ENCODE results near the gene ZNF444. TPM values are rescaled to one million over a fixed set of nuclear protein-coding genes. Genes with fewer than 3 reads are reported as not detected.

Gene ZNF444
- total and polyA plus RNA-seq, 2 donors (not counting 3 experiments of a cell fraction or from before 2014, with no cell fraction given), result 37.2 to 41.7 TPM

GRCh38 chr19:56132316-56132822 lies 8.7 kb upstream of the ZNF444 start:
- Histone ChIP-seq H3K4me2 (ENCODE audit: insufficient read depth, low read length) (no peak overlapping the region), H3K79me2 (ENCODE audit: control insufficient read depth, insufficient read depth, low read length) (no peaks in the 10 kb centered on the region), H4K20me1 (replicated peaks; ENCODE audit: control insufficient read depth, extremely low read depth, insufficient read depth, low read length) (no peaks in the 10 kb centered on the region), H3K36me3 (ENCODE audit: control insufficient read depth in 2 of 2, extremely low read depth in 1 of 2, insufficient read depth in 2 of 2, low read length in 2 of 2) (no peaks in the 10 kb centered on the region), H2AFZ (ENCODE audit: low read depth, low read length) (no peak overlapping the region), H3K9me1 (replicated peaks; ENCODE audit: control insufficient read depth, extremely low read depth, insufficient read depth, low read length) (no peaks in the 10 kb centered on the region), H3K4me1 (ENCODE audit: control insufficient read depth, extremely low read depth, insufficient read depth, low read length) (no peaks in the 10 kb centered on the region), H3K9me3 (replicated peaks; ENCODE audit: control insufficient read depth, insufficient read depth, low read length) (no peaks in the 10 kb centered on the region), H3K4me3 (replicated peaks in 1 of 3; ENCODE audit: insufficient read depth in 1 of 3, low read depth in 1 of 3, low read length in 3 of 3) (no peak overlapping the region), H3K27me3 (ENCODE audit: control insufficient read depth in 2 of 2, insufficient read depth in 2 of 2, low read length in 2 of 2) (no peaks in the 10 kb centered on the region), H3K27ac (ENCODE audit: insufficient read depth, low read depth, low read length) (no peak overlapping the region), H3K9ac (replicated peaks; ENCODE audit: extremely low read depth, insufficient read depth, low read length) (no peak overlapping the region)
- CTCF ChIA-PET, result interaction anchor here (0.9 kb wide), 1 partner anchor 8 kb away, joined by 3 read pairs; the partner anchor contains the start of gene ZNF444
- TF ChIP-seq MAX (IDR thresholded peaks at IDR 0.05; ENCODE audit: insufficient read depth, insufficient read length), result no peak
- no peak for TF ChIP-seq JUN (IDR thresholded peaks at IDR 0.05; ENCODE audit: borderline replicate concordance, insufficient read depth, insufficient read length, low read depth)
- TF ChIP-seq GATA2 (IDR thresholded peaks at IDR 0.05; ENCODE audit: insufficient read depth, insufficient read length, low read depth, low read length), result no peak
- no peak for TF ChIP-seq MYC (IDR thresholded peaks at IDR 0.05; ENCODE audit: low read depth, low read length)
- TF ChIP-seq POLR2A (IDR thresholded peaks at IDR 0.05; ENCODE audit: low read depth, low read length), result no peak
- no peak for TF ChIP-seq FOS (IDR thresholded peaks at IDR 0.05; ENCODE audit: borderline replicate concordance, insufficient read depth, low read length)
- no peak for TF ChIP-seq CTCF (IDR thresholded peaks at IDR 0.05; ENCODE audit: extremely low read depth in 1 of 2, insufficient read depth in 1 of 2, low read depth in 1 of 2, low read length in 2 of 2)
- no peak for TF ChIP-seq POLR2AphosphoS5 (IDR thresholded peaks at IDR 0.05; ENCODE audit: insufficient read depth, low read depth, low read length)
- TF ChIP-seq EZH2 (IDR thresholded peaks at IDR 0.05; ENCODE audit: borderline replicate concordance, low read depth, low read length, severe bottlenecking), result no peak
- BruUV-seq (replicated peaks), result no TSS peak
- no peak for FAIRE-seq
- intact Hi-C loops (cut with micrococcal nuclease) (no loop called here), dilution Hi-C loops (cut with MboI; ENCODE audit: extremely low pct_ligation_motif_present, low sequenced_read_pairs) (no loop called here)
- no peak for DNase-seq (ENCODE audit: low read depth, low spot score)
- POLR2A ChIA-PET, result no interaction called here

All from endothelial cell of umbilical vein (primary cell).